Heart left ventricle (tissue), 13 donors: ENCODE measurements around the gene OVCA2.

ENCODE experiments used
- CTCF ChIP-seq, 12 donors: fragments of 200-600 bp; sonication (generic) in 4 of 12; IDR thresholded peaks; one replicate each; pipeline versions ENCODE4 v1.5.0 to v1.8.0; 2018 to 2022; ENCODE audit warnings: antibody characterized with exemption in 12 of 12, mild to moderate bottlenecking in 5 of 12
- POLR2A ChIP-seq, 2 donors: fragments of 450-650 bp; IDR thresholded peaks; one replicate each; pipeline ENCODE4 v1.6.1; 2017; ENCODE audit warnings: antibody characterized with exemption in 2 of 2, mild to moderate bottlenecking in 2 of 2, moderate library complexity in 2 of 2
- donor health status: ischemic (EF 13 %, LVEDD 7.1; RV severe dilation, severe dysfunction).
- donor health status: DM: no; HTN: yes; CAD: no.
- donor health status: DM: no; HTN: no; CAD: no.
- donor health status: ischemic (EF 25% LVEDD 6.9; RV normal size, moderate dysfunction).
- donor health status: ischemic (EF 25% LVEDD 5.7; RV mildly dilated, moderate dysfunction).
- donor health status: ischemic (EF 35%, LVEDD 5.7; RV mildly dilated, moderate dysfunction).
- donor health status: nonischemic (EF 11% LVEDD 7.7; RV severe dilation, severe dysfunction).
- donor health status: DM: yes; HTN: yes; CAD: no.
- donor health status: PGD.
- donor health status: ischemic (EF 29% LVEDD 5.4; RV normal size, mild dysfunction).
- donor health status: nonischemic (EF 23%, LVEDD 6.1; RV moderate dilation, normal function).

- TF ChIP-seq CTCF (IDR thresholded peaks at IDR 0.05) (no peak), POLR2A (IDR thresholded peaks at IDR 0.05) (no peak)
These were observed 45.0 kb upstream of the OVCA2 start for GRCh38 chr17:1996800-1997288.
